Osteoblast (primary cell): ENCODE data around the gene HYAL3. TPM values are rescaled to one million over a fixed set of nuclear protein-coding genes. Genes with fewer than 3 reads are reported as not detected.

Experiments
- DNase-seq: peaks from one replicate; pipeline ENCODE4 v3.0.0; 2011; ENCODE audit warnings: low spot score, mixed read lengths; ENCODE audit not compliant: insufficient read length; ENCODE audit errors: missing footprints
- H2AFZ ChIP-seq: 2 replicates; pipeline ENCODE4 v1.6.0; 2011; ENCODE audit warnings: mild to moderate bottlenecking, low read length
- H3K27ac ChIP-seq: 2 replicates; pipeline ENCODE4 v1.5.1; 2011; ENCODE audit warnings: mild to moderate bottlenecking, low read depth, low read length, moderate library complexity
- H3K27me3 ChIP-seq: 2 replicates; pipeline ENCODE4 v1.6.0; 2012; ENCODE audit warnings: mild to moderate bottlenecking, control low read depth, inconsistent platforms, low read length, moderate library complexity; ENCODE audit not compliant: insufficient read depth
- H3K36me3 ChIP-seq: 2 replicates; pipeline ENCODE4 v1.5.1; 2011; ENCODE audit warnings: mild to moderate bottlenecking, low read length, control low read depth, moderate library complexity; ENCODE audit not compliant: insufficient read depth
- H3K4me1 ChIP-seq: 2 replicates; pipeline ENCODE4 v1.5.1; 2011; ENCODE audit warnings: mild to moderate bottlenecking, low read length, control low read depth, moderate library complexity; ENCODE audit not compliant: insufficient read depth
- H3K4me2 ChIP-seq: 2 replicates; pipeline ENCODE4 v1.6.0; 2011; ENCODE audit warnings: mild to moderate bottlenecking, low read length; ENCODE audit not compliant: insufficient read depth
- H3K4me3 ChIP-seq: fragments of 200-600 bp; sonication (generic); 3 replicates; pipeline ENCODE4 v1.5.1; 2012; ENCODE audit warnings: mild to moderate bottlenecking, low read length, inconsistent platforms; ENCODE audit not compliant: insufficient read depth
- H3K79me2 ChIP-seq: 2 replicates; pipeline ENCODE4 v1.6.0; 2012; ENCODE audit warnings: mild to moderate bottlenecking, low read length, control low read depth, inconsistent platforms; ENCODE audit not compliant: insufficient read depth
- H3K9me3 ChIP-seq: 2 replicates; pipeline ENCODE4 v1.5.1; 2011; ENCODE audit warnings: low read depth, low read length, control low read depth
- H4K20me1 ChIP-seq: 2 replicates; pipeline ENCODE4 v1.6.0; 2012; ENCODE audit warnings: mild to moderate bottlenecking, low read length, control low read depth; ENCODE audit not compliant: insufficient read depth
- total RNA-seq: library from RNA; depleted of rRNA; stranded (reverse); fragments of >200 nt; gene quantifications from 2 replicates; pipeline ENCODE4 v1.2.3, GENCODE V29; 2012
- TF ChIP-seq, protein P1 (sequence below): IDR thresholded peaks from 2 replicates; pipeline ENCODE4 v1.5.1; 2011; ENCODE audit warnings: mild to moderate bottlenecking, low read depth, low read length, moderate library complexity; ENCODE audit errors: extremely low read depth

Gene HYAL3
- total RNA-seq, 1 donor: 1.8 TPM

DNA sequence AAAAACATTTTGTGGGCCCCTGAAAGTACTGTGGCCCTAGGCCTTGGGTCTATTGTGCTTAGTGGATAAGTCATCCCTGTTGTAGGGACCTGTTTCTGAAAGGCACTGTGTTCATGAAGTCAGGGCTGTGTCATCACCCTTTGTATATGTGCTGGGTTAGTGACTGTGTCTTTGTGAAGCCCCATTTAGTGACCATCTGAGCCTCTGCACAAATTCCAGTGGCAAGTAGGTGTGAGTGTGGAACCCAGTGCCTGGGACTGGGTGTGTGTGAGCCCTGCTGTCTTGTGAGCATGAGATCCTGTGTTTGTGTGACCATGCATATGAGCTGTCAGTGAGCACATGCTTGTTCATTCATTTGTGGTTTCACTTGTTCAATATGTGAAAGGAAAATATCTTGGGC, 5.4 kb upstream of the HYAL3 start:
- Histone ChIP-seq H4K20me1 (no peaks in the 10 kb centered on the region), H2AFZ (no peak overlapping the region)

DNA sequence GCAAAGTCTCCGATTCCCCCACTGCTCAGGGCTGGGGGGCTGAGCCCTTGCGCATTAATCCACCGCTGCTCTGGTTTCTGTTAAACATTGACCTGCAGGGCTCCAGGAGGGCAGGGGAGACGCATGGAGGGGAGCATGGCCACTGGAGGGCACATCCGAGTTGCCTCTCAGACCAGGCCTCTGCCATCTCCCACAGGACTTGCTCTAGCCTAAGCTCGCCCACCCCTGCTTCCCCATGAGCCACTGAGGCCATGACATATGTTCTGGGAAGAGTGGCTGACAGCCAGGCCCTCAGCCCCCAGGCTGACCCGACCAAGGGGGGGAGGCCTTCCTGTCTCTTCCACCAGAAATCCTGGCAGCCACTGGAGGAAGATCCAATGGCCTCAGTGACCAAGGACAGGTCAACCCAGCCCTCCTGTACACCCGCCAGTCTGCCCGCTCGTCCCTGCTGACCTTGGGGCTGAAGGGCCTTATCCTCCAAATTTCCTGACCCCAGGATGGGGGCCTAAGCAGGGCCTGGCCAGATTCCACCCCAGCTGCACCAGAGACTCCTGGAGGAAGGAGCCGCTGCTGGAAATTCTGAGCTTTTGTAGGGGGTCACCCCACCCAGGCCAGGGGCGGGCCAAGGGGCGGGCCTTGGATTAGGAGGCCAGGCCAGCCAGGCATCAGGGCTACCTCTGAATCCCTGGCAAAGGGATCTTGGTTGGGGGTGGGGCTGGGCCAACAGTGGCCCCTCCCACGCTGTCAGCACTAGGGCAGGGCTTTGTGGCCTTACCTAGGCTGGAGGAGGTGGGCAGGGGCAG, 4.0 kb upstream of the HYAL3 start, which contains the start of gene HYAL1:
Gene HYAL1, minus strand, starts transcription at position 562 of the 803 bp plus-strand sequence. CDS start 618 bp downstream, outside the sequence.
- TF ChIP-seq, protein P1, sequence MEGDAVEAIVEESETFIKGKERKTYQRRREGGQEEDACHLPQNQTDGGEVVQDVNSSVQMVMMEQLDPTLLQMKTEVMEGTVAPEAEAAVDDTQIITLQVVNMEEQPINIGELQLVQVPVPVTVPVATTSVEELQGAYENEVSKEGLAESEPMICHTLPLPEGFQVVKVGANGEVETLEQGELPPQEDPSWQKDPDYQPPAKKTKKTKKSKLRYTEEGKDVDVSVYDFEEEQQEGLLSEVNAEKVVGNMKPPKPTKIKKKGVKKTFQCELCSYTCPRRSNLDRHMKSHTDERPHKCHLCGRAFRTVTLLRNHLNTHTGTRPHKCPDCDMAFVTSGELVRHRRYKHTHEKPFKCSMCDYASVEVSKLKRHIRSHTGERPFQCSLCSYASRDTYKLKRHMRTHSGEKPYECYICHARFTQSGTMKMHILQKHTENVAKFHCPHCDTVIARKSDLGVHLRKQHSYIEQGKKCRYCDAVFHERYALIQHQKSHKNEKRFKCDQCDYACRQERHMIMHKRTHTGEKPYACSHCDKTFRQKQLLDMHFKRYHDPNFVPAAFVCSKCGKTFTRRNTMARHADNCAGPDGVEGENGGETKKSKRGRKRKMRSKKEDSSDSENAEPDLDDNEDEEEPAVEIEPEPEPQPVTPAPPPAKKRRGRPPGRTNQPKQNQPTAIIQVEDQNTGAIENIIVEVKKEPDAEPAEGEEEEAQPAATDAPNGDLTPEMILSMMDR: peak; percentile 13
- no peak for DNase-seq

More for the DNA sequence above, 5.4 kb upstream of the HYAL3 start:
- Histone ChIP-seq H3K79me2 (no peaks in the 10 kb centered on the region), H3K27me3 (no peaks in the 10 kb centered on the region), H3K4me3 (no peak overlapping the region), H3K27ac (no peak overlapping the region), H3K4me1 (peaks cover 11% of the 10 kb centered on the region), H3K9me3 (peaks cover 3% of the 10 kb centered on the region), H3K4me2 (no peak overlapping the region), H3K36me3 (no peaks in the 10 kb centered on the region)
- DNase-seq: peak; percentile 87
- TF ChIP-seq, protein P1: no peak

DNA sequence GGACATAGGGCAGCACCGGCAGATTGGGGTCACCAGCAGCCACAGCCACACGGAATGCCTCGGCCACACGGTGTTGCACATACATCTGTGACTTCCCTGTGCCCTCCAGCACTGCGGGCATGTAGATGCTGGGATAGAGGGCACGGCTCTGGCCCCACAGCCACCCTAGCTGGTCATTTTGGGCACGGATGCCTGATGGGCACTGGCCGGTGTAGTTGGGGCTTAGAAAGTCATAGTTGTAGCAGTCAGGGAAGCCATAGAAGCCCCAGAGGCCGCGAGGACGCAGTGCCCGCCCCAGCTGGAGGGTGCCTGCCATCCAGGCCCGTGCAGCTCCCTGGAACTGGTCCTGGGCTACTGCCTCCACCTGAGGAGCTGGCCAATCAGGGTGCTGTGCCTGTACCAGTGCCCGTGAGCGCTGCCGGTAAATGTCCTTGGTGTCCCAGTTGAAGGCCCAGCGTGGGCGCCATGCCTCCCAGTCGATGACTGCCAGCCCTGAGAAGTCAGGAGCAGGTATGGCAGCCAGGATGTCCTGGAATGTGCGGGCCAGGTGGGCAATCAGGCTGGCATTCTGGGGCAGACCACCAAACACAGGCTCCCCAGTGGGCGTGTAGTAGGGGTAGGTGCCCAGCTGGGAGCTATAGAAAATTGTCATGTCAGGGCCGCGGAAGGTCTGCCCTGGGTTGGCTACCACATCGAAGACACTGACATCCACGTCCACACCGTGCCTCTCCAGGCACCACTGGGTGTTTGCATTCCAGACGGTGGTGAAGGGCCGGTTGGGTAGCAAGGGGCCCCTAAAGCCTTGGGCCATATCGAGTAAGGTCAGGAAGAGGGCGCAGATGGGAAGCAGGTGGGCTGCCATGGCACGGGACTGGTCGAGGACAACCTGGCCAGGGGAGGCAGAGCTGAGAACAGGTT, 3.1 kb upstream of the HYAL3 start:
- H3K4me1 ChIP-seq: peaks cover 21% of the 10 kb centered on the region
- H3K36me3 ChIP-seq: no peaks in the 10 kb centered on the region
- H3K9me3 ChIP-seq: no peaks in the 10 kb centered on the region
- DNase-seq: no peak
- no peaks in the 10 kb centered on the region for H4K20me1 ChIP-seq
- H3K27me3 ChIP-seq: no peaks in the 10 kb centered on the region
- peaks cover 12% of the 10 kb centered on the region for H3K79me2 ChIP-seq
- TF ChIP-seq, protein P1: no peak
- H3K4me2 ChIP-seq: no peak overlapping the region
- no peak overlapping the region for H2AFZ ChIP-seq
- H3K4me3 ChIP-seq: no peak overlapping the region
- no peak overlapping the region for H3K27ac ChIP-seq

More for the DNA sequence above, 4.0 kb upstream of the HYAL3 start, which contains the start of gene HYAL1:
- Histone ChIP-seq H2AFZ (no peak within 1 kb of the TSS), H3K4me3 (no peak within 1 kb of the TSS), H4K20me1 (no peaks in the 10 kb centered on the region), H3K27ac (no peak within 1 kb of the TSS), H3K27me3 (no peaks in the 10 kb centered on the region), H3K79me2 (peaks cover 7% of the 10 kb centered on the region), H3K9me3 (no peaks in the 10 kb centered on the region), H3K4me1 (peaks cover 18% of the 10 kb centered on the region), H3K4me2 (no peak within 1 kb of the TSS), H3K36me3 (no peaks in the 10 kb centered on the region)
